Breast epithelium (tissue), 4 donors: ENCODE results near the gene HMOX2. TPM values are rescaled to one million over a fixed set of nuclear protein-coding genes. Genes with fewer than 3 reads are reported as not detected.
A peak's percentile ranks its signal among the peaks of the same experiment; 100 is the strongest.

ENCODE experiments used
- DNase-seq, 2 donors: peaks; one replicate each; pipeline ENCODE4 v3.0.0-alpha.2; 2019; ENCODE audit warnings: low spot score in 2 of 2
- H3K27ac ChIP-seq, 2 donors: fragments of 200-600 bp; sonication (generic) in 1 of 2; one replicate each; pipeline ENCODE4 v1.5.1; 2016 to 2019; ENCODE audit warnings: mild to moderate bottlenecking in 1 of 2
- H3K27me3 ChIP-seq, 2 donors: fragments of 200-600 bp; sonication (generic) in 1 of 2; one replicate each; pipeline versions ENCODE4 v1.5.1 to v1.6.0; 2017 to 2019; ENCODE audit warnings: control low read depth in 1 of 2, mild to moderate bottlenecking in 1 of 2
- H3K36me3 ChIP-seq: fragments of 200-600 bp; one replicate; pipeline ENCODE4 v1.5.1; 2019
- H3K4me1 ChIP-seq, 2 donors: fragments of 200-600 bp; sonication (generic); one replicate each; pipeline ENCODE4 v1.5.1; 2016 to 2019; ENCODE audit warnings: control low read depth in 1 of 2
- H3K4me3 ChIP-seq, 3 donors: fragments of 200-600 bp; sonication (generic); 1 replicate in 2 of 3; 2 replicates in 1 of 3; pipeline ENCODE4 v1.5.1; 2016 to 2019; ENCODE audit warnings: mild to moderate bottlenecking in 3 of 3, moderate library complexity in 2 of 3
- H3K9me3 ChIP-seq, 2 donors: fragments of 200-600 bp; sonication (generic) in 1 of 2; one replicate each; pipeline ENCODE4 v1.5.1; 2016 to 2019; ENCODE audit warnings: control low read depth in 1 of 2
- POLR2A ChIP-seq: fragments of 450-650 bp; IDR thresholded peaks from one replicate; pipeline ENCODE4 v1.6.1; 2016; ENCODE audit warnings: antibody characterized with exemption, mild to moderate bottlenecking, moderate library complexity
- POLR2AphosphoS5 ChIP-seq, 3 donors: sonication (generic); formaldehyde crosslinking; IDR thresholded peaks; one replicate each; pipeline ENCODE4 v1.6.1; 2017; ENCODE audit warnings: antibody characterized with exemption in 3 of 3
- intact Hi-C: fragments of 100-400 bp; cut with DNase I; formaldehyde crosslinking; loops from one replicate; pipeline ENCODE4 v1.15.1; 2023; ENCODE audit warnings: low total_unique reads
- total RNA-seq, 3 donors: library from RNA; depleted of rRNA; stranded (reverse); fragments of >200 nt; gene quantifications; one replicate each; pipeline ENCODE4 v1.1.0, GENCODE V29; 2016
- TF ChIP-seq, protein P1 (sequence below), 3 donors: fragments of 450-650 bp; IDR thresholded peaks; one replicate each; pipeline ENCODE4 v1.5.1; 2016 to 2017; ENCODE audit warnings: antibody characterized with exemption in 3 of 3, mild to moderate bottlenecking in 3 of 3, moderate library complexity in 3 of 3

Gene HMOX2, protein sequence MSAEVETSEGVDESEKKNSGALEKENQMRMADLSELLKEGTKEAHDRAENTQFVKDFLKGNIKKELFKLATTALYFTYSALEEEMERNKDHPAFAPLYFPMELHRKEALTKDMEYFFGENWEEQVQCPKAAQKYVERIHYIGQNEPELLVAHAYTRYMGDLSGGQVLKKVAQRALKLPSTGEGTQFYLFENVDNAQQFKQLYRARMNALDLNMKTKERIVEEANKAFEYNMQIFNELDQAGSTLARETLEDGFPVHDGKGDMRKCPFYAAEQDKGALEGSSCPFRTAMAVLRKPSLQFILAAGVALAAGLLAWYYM
- total RNA-seq: 10 to 100 TPM; 53.6 to 87.7 (median 65.9) TPM

DNA sequence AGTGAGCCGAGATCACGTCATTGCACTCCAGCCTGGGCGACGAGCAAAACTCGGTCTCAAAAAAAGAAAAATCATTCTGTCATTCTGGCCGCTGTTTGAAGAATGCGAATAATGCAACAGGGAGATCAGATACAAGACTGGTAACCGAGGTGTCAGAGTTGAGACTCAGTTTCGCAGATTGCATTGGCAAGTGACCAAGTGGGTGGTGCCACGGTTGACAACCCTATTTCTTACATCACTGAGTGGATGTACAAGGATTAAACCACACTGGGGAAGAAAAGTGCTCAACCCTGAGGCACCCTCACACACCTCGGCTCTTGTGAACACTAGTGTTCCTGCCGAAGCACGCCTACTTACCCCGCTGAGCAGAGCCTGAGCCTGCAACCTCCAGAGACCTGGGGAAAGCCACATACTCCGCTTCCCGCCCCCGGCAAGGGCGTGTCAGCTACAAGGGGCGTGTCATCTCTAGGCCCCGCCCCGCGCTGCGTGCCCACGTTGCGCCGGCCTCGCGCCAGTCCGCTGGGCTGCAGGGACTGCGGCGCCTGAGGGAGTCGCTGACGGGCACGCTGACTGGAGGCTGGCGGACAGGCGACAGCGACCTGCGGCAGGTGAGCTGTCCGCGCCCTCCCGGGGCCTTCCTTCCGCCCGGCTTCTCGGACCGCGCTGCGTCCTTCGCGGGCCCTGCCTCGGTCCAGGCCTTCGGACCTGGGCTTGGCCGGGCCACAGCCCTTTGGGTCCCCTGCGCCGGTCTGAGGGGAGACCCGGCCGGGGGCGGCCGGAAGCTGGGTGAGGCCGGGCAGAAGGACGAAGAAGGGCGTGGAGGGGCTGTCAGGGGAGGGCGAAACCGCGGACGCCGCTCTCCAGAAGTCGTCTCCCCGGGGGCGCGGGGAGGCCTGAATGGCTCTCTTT lies at the start of gene HMOX2:
HMOX2 (plus strand) TSS at position 519 of the 909 bp plus-strand sequence. CDS start 29,127 bp downstream, outside the sequence.
- peak within 1 kb of the TSS; percentile 80 to 100 (median 94) for H3K4me3 ChIP-seq
- peak within 1 kb of the TSS; percentile 88 to 93 for H3K27ac ChIP-seq
- peak; percentile 87 to 93 for DNase-seq
- H3K4me1 ChIP-seq: no peaks in the 10 kb centered on the region
- no peaks in the 10 kb centered on the region for H3K27me3 ChIP-seq
- peak; percentile 45 to 72 (median 68) for TF ChIP-seq POLR2AphosphoS5 (IDR thresholded peaks at IDR 0.05)
- no peak for TF ChIP-seq POLR2A
- TF ChIP-seq, protein P1, sequence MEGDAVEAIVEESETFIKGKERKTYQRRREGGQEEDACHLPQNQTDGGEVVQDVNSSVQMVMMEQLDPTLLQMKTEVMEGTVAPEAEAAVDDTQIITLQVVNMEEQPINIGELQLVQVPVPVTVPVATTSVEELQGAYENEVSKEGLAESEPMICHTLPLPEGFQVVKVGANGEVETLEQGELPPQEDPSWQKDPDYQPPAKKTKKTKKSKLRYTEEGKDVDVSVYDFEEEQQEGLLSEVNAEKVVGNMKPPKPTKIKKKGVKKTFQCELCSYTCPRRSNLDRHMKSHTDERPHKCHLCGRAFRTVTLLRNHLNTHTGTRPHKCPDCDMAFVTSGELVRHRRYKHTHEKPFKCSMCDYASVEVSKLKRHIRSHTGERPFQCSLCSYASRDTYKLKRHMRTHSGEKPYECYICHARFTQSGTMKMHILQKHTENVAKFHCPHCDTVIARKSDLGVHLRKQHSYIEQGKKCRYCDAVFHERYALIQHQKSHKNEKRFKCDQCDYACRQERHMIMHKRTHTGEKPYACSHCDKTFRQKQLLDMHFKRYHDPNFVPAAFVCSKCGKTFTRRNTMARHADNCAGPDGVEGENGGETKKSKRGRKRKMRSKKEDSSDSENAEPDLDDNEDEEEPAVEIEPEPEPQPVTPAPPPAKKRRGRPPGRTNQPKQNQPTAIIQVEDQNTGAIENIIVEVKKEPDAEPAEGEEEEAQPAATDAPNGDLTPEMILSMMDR (IDR thresholded peaks at IDR 0.05): peak in 1 of 3 donors; percentile 9
- no peaks in the 10 kb centered on the region for H3K9me3 ChIP-seq
- H3K36me3 ChIP-seq: no peaks in the 10 kb centered on the region
- intact Hi-C loops: no loop called here

DNA sequence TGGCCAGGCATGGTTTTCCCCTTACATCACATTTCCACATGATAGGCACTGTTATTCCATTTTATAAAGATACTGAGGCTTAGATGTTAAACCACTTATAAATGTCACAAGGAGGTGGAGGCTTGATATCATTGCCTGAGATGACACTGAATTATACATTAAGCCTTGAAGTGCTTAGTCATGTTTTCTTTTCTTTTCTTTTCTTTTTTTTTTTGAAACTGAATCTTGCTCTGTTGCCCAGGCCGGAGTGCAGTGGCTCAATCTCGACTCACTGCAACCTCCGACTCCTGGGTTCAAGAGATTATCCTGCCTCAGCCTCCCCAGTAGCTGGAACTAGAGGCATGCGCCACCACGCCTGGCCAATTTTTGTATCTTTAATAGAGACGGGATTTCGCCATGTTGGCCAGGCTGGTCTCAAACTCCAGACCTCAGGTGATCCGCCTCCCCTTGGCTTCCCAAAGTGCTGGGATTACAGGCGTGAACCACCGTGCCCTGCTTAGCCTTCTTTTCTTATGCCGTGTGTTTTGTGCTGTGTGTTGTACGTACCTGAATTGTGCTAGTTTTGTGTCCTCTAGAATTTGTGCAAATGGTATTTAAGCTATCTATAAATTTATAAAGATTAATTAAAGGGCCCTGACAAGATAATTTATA lies 49.4 kb upstream of the HMOX2 start:
- TF ChIP-seq, protein P1 (IDR thresholded peaks at IDR 0.05): no peak
- TF ChIP-seq POLR2AphosphoS5 (IDR thresholded peaks at IDR 0.05): no peak
- no peak for TF ChIP-seq POLR2A
- no peaks in the 10 kb centered on the region for H3K9me3 ChIP-seq
- H3K4me3 ChIP-seq: peak overlapping the region; percentile 90 to 99 (median 90)
- intact Hi-C loops: no loop called here
- H3K27me3 ChIP-seq: no peaks in the 10 kb centered on the region
- H3K36me3 ChIP-seq: no peaks in the 10 kb centered on the region
- DNase-seq: no peak
- H3K27ac ChIP-seq: no peak overlapping the region
- H3K4me1 ChIP-seq: peaks cover 0 to 10% of the 10 kb centered on the region in 2 donors

DNA sequence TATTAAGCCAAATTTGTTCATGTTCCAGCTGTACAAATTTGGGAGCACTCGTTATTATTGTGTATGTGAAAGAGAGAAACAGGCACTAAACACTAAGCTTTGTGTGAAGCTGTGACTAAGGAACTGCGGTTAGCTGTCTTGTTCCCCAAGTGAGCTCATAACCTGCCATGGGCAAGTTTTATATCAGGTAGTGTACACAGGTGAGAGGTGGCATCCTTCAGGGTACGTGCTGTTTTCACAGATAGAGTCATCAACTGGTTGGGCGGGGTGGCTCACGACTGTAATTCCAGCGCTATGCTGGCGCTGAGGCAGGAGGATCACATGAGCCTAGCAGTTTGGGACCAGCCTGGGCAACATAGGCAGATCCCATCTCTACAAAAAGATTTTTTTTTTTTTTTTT lies 47.7 kb upstream of the HMOX2 start:
- intact Hi-C loops: no loop called here
- no peak for DNase-seq
- Histone ChIP-seq H3K4me1 (peaks cover 0 to 10% of the 10 kb centered on the region in 2 donors), H3K27ac (no peak overlapping the region), H3K27me3 (no peaks in the 10 kb centered on the region), H3K4me3 (no peak overlapping the region), H3K9me3 (no peaks in the 10 kb centered on the region), H3K36me3 (no peaks in the 10 kb centered on the region)
- TF ChIP-seq POLR2A: no peak
- no peak for TF ChIP-seq POLR2AphosphoS5 (IDR thresholded peaks at IDR 0.05)
- TF ChIP-seq, protein P1 (IDR thresholded peaks at IDR 0.05): no peak

DNA sequence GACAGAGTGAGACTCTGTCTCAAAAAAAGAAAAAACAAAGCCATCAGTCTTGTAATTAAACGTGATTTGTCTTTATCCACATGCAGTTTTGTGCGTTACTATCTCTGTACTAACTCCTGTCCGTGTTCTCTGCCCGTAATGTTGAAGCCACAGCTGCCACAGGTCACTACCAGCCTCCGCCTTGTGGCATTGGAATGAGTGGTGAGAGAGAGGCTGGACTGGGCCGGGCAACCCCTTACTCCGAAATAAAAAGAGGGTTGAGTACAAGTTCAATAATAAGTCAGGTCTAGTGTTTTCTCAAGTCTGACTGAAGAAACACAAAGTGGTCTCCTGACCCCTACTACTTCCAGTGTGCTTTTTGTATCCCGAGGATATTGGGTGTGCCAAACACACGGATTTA lies 45.2 kb upstream of the HMOX2 start:
- intact Hi-C loops: no loop called here
- Histone ChIP-seq H3K4me3 (no peak overlapping the region), H3K9me3 (no peaks in the 10 kb centered on the region), H3K36me3 (no peaks in the 10 kb centered on the region), H3K4me1 (peaks cover 0 to 5% of the 10 kb centered on the region in 2 donors), H3K27me3 (no peaks in the 10 kb centered on the region), H3K27ac (no peak overlapping the region)
- TF ChIP-seq, protein P1 (IDR thresholded peaks at IDR 0.05): no peak
- TF ChIP-seq POLR2A: no peak
- TF ChIP-seq POLR2AphosphoS5 (IDR thresholded peaks at IDR 0.05): no peak
- no peak for DNase-seq
